HG03457 (cell line): ENCODE results near the gene HAP1.
"Not testable (repeated sequence)": the region's sequence is repeated elsewhere in the genome, so short reads cannot be mapped to it uniquely, and the experiment has no call there.

Source experiments
- ATAC-seq: cut with Tn5 transposase; IDR thresholded peaks from one replicate; pipeline ENCODE4 v1.9.1; 2021; ENCODE audit warnings: moderate number of reproducible peaks; ENCODE audit not compliant: unreplicated experiment

The HAP1 gene

DNA sequence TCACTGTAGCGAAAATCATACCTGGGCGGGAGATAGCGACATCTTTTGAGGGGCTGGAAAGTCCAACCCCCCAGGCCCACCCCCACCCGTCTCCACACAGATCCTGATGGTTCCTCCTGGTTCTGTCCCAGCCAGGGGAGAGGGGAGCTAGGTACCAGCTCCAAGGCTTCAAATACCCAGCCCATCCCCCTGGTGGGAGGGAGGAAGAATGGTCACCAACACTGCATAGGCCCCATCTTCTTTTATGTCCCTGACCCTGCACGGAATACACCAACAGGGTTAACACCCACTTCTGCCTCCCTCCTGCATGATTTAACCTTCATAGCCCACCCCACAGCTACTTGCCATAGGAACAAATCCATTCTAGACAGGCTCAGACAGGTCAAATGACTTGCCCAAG lies 9.3 kb downstream of the HAP1 start:
- no peak for ATAC-seq

GRCh38 chr17:41724476-41725050 lies 9.9 kb downstream of the HAP1 start:
- ATAC-seq, result no peak

DNA sequence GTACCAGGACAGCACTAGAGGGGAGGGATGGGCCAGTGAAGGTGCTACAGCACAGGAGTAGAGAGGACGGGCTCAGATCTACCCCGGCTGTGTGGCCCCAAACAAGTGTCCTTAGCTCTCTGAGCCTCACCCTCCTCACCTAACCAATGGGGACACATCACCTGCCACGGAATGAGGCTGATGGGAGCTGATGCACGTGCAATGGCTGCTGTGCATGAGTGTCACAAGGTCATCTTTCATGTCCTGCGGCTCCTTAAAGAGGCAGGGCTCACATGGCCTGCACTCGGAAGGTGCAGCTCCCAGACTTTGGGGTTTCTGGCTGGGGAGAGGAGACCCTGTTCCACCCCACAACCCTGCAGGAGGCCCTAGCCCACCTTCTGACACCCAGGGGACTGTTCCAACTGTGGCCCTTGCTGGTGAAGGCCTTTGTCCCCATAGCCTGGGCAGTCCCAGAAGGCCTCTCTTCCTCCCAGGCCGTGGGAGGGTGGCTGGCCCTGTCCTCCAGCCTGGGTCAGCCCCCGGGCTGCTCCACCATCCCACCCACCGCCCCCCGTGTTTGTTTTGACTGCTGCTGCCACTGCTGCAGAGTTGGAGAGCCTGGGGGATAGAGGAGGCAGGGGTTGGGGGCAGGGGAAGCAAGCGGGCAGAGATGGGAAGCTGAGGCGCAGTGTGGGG lies 10.5 kb downstream of the HAP1 start:
- ATAC-seq, result no peak

DNA sequence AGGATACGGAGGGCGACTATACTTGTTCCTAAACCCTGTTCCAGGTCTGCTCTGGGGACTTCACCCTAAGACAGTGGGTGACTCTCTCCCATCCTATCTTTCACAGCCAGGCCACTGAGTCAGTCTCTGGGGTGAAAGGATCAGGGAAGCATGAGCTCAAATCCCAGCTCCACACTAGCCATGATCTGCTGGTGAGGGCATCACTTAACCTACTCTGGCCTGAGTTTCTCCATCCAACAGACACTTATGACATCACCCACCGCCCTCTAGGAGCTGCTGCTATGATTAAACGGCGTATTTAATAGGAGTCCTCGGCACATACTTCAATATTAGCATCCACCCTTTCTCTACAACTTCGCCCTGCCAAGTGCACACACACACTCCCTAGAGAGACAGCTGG lies 12.2 kb downstream of the HAP1 start:
- no peak for ATAC-seq

DNA sequence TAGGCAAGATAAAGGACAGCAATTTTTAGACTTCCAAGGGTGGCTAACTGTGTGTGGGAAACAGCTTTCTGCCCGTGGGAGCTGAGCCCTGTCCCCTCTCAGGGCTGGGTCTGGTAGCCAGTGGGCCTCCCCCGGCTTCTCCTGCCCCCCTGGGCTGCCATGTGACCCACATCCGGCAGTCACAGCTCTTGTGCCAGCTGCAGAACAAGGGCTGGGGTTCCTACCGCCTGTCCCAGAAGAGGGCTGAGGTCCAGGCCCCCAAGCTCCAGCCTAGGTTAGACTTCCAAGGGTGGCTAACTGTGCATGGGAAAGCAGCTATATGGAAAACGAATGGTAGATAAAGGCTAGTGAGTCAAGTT lies 16.2 kb downstream of the HAP1 start:
- ATAC-seq, result no peak

GRCh38 chr17:41717408-41718286 lies 16.8 kb downstream of the HAP1 start:
- no peak for ATAC-seq

- no peak for ATAC-seq
Observed at GRCh38 chr17:41711669-41712400, 22.6 kb downstream of the HAP1 start, which contains the start of gene GAST. GAST (plus strand) TSS chr17:41712331; CDS start chr17:41715437, 3,106 bp downstream.

DNA sequence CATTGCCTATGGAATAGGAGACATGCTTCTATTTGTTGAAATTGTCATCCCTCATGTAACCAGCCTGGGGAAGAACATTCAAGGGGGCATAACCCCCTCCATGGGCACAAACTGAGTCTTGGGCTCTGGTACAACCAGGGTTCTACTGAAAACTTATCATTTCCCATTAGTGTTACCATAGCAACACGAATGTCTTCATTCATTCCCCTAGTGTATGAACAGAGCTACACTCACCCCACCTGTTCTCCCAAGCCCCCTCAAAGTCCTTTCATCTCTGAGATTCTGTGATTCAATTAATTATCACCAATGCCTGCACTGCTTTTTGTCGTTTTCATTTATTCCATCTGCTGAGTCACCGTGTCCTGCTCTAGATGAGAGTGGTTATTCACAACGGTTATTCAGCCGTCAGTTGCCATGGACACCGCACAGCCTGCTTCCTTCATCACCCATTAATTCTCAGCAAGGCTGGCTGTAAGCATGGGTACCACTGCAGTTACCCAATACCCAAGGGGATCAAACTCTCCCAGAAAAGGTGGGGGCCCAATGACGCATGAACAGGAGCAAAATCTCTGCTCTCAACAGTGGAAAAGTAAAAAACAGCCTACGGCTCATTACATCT lies 23.9 kb downstream of the HAP1 start:
- ATAC-seq, result no peak

GRCh38 chr17:41707803-41708669 lies 26.4 kb downstream of the HAP1 start:
- no peak for ATAC-seq

DNA sequence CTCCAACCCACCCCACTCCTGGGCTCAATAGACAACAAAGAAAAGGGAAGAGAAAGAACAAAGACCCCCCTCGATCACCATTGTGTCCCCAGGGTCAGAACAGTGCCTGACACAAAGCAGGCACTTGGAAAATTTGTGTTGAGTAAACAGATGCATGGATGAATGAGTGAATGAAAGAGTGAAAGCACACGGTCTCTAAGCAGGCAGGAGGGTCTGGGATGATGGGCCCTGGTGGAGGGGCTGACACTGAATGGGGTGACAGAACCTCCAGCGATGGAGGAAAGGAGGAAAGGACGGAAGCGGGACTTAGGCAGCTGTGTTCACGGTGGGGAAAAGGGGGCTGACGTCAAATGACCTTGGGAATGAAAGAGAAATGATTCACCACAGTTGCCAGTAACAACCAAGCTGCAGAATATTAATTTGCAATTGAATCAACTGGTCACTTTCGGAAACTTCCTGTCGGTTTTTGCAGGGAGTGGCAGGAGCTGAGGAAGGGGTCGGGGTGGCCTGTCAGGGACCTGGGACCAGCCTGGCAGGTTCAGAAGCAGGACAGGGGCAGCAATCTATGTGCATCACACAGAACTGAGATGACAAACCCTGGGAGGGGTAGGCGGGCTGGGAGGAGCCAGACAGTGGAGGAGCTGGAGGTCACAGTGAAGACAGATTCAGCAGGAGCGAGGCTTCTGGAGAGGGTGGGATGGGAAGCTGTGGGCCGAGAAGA lies 29.0 kb downstream of the HAP1 start:
- ATAC-seq, result no peak

- no peak for ATAC-seq
Observed at GRCh38 chr17:41702712-41703111, 31.7 kb downstream of the HAP1 start.

DNA sequence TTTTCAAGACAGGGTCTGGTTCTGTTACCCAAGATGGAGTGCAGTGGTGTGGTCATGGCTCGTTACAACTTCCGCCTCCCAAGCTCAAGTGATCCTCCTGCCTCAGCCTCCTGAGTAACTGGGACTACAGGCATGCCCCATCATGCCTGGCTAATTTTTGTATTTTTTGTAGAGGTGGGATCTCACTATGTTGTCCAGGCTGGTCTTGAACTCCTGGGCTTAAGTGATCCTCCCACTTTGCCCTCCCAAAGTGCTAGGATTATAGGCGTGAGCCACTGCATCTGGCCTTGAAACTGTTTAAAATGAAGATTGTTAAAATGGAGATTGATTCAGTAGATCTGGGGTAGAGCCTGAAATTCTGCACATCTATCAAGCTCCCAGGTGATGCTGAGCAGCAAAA lies 33.6 kb downstream of the HAP1 start:
- not testable (repeated sequence) for ATAC-seq

- ATAC-seq, result no peak
Observed at GRCh38 chr17:41697122-41697962, 37.1 kb downstream of the HAP1 start.

GRCh38 chr17:41695954-41696757 lies 38.3 kb downstream of the HAP1 start:
- no peak for ATAC-seq

- no peak for ATAC-seq
Observed at GRCh38 chr17:41695134-41695661, 39.2 kb downstream of the HAP1 start.

GRCh38 chr17:41692722-41693521 lies 41.5 kb downstream of the HAP1 start:
- ATAC-seq, result no peak
